K562 (cell line): Measurements from ENCODE around the gene BIN1.

ENCODE experiments used
- HDAC1 ChIP-seq, 2 experiments: fragments of 450-650 bp; IDR thresholded peaks; 2 replicates each; pipeline ENCODE4 v1.6.1; 2016 to 2017; ENCODE audit warnings: inconsistent platforms in 1 of 2, mild to moderate bottlenecking in 1 of 2, moderate library complexity in 1 of 2
- POLR2A ChIP-seq: fragments of 450-650 bp; conservative IDR thresholded peaks from 2 replicates; pipeline ENCODE4 v1.6.1; 2016
- TF ChIP-seq, protein P1 (sequence below), 3 experiments: IDR thresholded peaks in 2 of 3; conservative IDR thresholded peaks in 1 of 3; 2 replicates each; pipeline ENCODE4 v1.5.1; 2011 to 2012; ENCODE audit warnings: low read length in 3 of 3, mild to moderate bottlenecking in 3 of 3, control low read depth in 2 of 3, improper control_type of control experiment in 1 of 3, inconsistent platforms in 1 of 3, low read depth in 1 of 3, mixed read lengths in 1 of 3, moderate library complexity in 1 of 3; ENCODE audit not compliant: insufficient read depth in 2 of 3

DNA sequence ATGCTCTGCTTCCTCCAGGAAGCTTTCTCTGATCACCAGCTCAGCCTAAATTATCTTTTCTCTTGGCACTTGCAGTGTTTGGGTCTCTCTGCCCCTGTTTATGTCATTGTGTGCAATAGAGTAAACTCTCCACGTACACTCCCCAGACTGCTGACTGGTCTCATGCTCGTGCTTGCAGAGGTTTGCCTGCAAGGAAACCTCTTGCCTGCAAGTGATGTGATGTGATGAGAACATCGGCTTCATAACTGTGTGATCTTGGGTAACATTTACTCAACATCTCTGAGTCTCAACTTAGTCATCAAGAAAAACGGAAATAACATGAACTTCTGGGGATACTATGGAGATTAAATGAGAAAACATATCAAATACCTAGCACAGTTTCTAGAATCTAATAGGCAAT lies 92.3 kb downstream of the BIN1 start:
- TF ChIP-seq POLR2A (no peak), HDAC1 (IDR thresholded peaks at IDR 0.05) (no peak)
- TF ChIP-seq, protein P1, sequence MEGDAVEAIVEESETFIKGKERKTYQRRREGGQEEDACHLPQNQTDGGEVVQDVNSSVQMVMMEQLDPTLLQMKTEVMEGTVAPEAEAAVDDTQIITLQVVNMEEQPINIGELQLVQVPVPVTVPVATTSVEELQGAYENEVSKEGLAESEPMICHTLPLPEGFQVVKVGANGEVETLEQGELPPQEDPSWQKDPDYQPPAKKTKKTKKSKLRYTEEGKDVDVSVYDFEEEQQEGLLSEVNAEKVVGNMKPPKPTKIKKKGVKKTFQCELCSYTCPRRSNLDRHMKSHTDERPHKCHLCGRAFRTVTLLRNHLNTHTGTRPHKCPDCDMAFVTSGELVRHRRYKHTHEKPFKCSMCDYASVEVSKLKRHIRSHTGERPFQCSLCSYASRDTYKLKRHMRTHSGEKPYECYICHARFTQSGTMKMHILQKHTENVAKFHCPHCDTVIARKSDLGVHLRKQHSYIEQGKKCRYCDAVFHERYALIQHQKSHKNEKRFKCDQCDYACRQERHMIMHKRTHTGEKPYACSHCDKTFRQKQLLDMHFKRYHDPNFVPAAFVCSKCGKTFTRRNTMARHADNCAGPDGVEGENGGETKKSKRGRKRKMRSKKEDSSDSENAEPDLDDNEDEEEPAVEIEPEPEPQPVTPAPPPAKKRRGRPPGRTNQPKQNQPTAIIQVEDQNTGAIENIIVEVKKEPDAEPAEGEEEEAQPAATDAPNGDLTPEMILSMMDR (IDR thresholded peaks at IDR 0.05 in 2 of 3, conservative IDR thresholded peaks at IDR 0.05 in 1 of 3; ENCODE audit: insufficient read depth in 2 of 3, low read depth in 1 of 3, low read length in 3 of 3): no peak
